ENCODE results near the gene OCSTAMP.

The OCSTAMP gene

DNA sequence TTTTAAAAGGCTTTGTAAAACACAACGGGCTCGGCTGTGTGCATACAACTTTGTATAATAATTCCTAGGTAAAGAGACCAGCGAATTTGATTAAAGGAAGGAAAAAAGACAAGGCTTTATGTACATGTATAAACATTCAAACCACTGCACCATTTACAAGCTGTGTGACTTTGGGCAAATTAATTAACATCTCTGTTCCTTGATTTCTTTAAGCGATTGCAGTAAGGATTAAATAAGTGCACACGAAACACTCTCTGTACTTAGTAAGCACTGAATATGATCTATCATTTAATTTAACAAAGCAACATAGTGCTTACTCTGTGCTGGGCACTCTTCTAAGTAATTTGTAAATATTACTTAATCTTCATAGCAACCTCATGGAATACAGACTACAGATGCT lies 19.5 kb upstream of the OCSTAMP start:
- in situ Hi-C loops (cut with MboI; ENCODE audit: low pct_unique_long_range_greater_than_20kb, low sequenced_read_pairs, unreplicated experiment): no loop called here
- TF ChIP-seq, protein P1, sequence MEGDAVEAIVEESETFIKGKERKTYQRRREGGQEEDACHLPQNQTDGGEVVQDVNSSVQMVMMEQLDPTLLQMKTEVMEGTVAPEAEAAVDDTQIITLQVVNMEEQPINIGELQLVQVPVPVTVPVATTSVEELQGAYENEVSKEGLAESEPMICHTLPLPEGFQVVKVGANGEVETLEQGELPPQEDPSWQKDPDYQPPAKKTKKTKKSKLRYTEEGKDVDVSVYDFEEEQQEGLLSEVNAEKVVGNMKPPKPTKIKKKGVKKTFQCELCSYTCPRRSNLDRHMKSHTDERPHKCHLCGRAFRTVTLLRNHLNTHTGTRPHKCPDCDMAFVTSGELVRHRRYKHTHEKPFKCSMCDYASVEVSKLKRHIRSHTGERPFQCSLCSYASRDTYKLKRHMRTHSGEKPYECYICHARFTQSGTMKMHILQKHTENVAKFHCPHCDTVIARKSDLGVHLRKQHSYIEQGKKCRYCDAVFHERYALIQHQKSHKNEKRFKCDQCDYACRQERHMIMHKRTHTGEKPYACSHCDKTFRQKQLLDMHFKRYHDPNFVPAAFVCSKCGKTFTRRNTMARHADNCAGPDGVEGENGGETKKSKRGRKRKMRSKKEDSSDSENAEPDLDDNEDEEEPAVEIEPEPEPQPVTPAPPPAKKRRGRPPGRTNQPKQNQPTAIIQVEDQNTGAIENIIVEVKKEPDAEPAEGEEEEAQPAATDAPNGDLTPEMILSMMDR (IDR thresholded peaks at IDR 0.05; ENCODE audit: extremely low read depth, insufficient read depth, missing control alignments): no peak
- DNase-seq (ENCODE audit: low spot score): no peak

DNA sequence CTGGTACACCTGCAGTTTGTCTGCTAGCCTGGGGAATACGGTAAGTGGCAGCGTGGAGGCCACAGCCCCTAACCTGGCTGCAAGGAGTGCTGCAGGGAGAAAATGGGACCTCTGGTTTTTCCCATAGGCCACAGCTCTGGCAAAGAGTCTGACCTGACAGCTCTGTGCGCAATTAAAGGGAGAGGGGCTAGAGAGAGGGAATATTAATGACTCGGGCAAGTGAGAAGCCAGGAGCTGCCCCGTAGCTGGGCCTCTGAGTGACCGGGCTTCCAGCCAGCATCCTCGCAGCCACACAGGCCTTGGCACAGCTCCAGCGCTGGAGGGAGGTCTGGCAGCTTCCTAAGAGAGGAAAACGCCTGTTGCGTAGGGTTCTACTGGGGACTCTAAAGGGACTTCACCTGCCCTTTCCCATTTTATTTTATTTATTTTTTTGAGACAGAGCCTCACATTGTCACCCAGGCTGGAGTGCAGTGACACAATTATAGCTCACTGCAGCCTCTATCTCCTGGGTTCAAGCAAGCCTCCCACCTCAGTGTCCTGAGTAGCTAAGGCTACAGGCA lies 18.2 kb upstream of the OCSTAMP start:
- in situ Hi-C loops (cut with MboI; ENCODE audit: low pct_unique_long_range_greater_than_20kb, low sequenced_read_pairs, unreplicated experiment): no loop called here
- no peak for DNase-seq (ENCODE audit: low spot score)
- TF ChIP-seq, protein P1 (IDR thresholded peaks at IDR 0.05; ENCODE audit: extremely low read depth, insufficient read depth, missing control alignments): no peak

DNA sequence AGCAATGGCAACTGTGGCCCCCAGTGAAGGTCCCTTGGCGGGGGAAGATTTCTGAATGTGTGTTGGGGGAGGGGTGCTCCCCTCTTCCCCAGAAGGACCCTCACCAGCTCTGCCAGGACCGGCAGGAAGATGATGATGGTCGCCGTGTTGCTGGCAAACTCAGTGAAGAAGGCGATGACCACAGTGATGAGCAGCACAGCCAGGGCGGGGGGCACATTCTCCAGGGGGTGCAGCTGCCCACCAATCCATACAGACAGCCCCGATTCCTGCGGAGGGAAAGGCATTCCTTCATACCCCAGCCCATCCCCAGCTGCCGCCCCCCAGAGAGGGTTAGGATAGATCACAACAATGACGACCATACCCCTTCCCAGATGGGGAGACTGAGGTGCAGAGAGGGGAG lies 15.7 kb upstream of the OCSTAMP start:
- in situ Hi-C loops (cut with MboI; ENCODE audit: low pct_unique_long_range_greater_than_20kb, low sequenced_read_pairs, unreplicated experiment): no loop called here
- no peak for DNase-seq (ENCODE audit: low spot score)
- TF ChIP-seq, protein P1 (IDR thresholded peaks at IDR 0.05; ENCODE audit: extremely low read depth, insufficient read depth, missing control alignments): no peak

DNA sequence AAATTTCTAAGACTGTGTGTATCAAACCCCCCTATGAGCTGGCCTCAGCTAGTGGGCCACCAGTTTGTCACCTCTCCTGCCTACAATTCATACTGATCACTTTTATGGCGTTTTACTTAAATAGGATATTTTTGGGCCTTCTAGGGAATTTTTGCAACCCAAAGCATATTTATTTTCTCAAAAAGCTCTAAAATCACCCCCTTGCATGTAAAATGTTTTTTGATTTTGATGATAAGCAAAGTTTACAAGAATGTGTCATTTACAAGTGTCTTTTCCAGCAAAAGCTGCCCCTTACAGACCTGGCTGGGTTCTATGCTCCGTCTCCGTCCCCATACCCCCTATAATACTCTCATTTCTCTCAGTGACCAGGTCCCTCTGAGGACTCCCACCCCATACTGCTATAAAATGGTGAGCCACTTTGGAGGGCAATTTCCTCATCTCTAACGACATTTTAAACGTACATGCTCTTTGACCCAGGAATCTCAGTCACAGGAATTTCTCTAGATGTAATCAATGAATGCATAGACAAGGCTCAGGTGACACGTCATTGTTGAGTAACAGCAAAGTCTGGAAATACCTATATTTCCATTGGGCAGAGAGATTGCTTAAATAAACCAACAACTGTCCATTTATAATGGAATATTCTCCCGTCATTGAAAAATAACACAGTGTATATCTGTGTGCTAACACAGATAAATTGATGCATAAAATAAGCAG lies 13.9 kb upstream of the OCSTAMP start:
- no peak for DNase-seq (ENCODE audit: low spot score)
- in situ Hi-C loops (cut with MboI; ENCODE audit: low pct_unique_long_range_greater_than_20kb, low sequenced_read_pairs, unreplicated experiment): no loop called here
- TF ChIP-seq, protein P1 (IDR thresholded peaks at IDR 0.05; ENCODE audit: extremely low read depth, insufficient read depth, missing control alignments): no peak

DNA sequence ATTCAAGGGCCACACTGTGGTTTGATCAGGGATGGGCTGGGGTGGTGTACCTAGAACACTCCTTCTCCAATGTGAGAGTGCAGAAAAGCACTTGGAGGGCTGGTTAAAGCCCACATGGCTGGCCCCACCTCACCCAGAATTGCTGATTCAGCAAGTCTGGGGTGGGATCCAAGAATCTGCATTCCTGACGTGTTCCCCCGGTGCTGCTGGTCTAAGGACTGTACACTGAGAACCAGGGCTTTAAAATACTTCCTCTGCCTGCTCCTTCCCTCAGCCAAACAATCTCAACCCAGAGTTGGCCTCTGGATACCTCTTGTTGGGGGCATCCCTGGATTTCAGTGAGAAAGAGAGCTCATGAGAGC lies 13.4 kb upstream of the OCSTAMP start:
- in situ Hi-C loops (cut with MboI; ENCODE audit: low pct_unique_long_range_greater_than_20kb, low sequenced_read_pairs, unreplicated experiment): no loop called here
- DNase-seq (ENCODE audit: low spot score): no peak
- TF ChIP-seq, protein P1 (IDR thresholded peaks at IDR 0.05; ENCODE audit: extremely low read depth, insufficient read depth, missing control alignments): no peak

DNA sequence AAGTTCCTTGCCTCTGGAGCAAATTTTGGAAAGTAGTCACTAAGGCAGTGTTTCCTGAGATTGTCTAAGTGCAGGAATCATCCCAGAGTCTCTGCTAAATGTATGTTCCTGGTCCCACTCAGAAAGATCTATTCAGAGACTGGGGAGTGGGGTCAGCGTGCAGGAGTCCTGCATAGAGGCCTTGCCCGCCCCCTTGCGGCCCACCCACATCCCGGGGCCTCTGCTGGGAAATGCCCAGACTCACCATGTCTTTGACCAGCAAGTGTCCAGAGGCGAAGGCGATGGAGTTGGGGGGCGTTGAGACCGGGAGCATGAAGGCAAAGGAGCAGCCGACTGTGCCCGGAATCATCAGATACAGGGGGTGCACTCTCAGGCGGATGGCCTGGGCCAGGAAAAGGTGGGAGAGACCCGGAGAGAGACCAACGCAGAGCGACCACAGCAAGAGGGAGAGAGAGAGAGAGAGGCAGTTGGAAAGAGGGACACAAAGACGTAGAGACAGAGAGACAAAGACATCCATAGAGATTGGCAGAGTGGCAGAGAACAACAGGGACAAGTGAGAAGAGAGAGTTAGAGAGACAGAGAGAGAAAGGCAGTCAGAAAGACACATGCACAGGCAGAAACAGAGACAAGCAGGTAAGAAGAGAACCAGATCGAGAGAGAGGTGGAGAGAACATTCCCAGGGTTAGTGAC lies 12.9 kb upstream of the OCSTAMP start:
- in situ Hi-C loops (cut with MboI; ENCODE audit: low pct_unique_long_range_greater_than_20kb, low sequenced_read_pairs, unreplicated experiment): no loop called here
- TF ChIP-seq, protein P1 (IDR thresholded peaks at IDR 0.05; ENCODE audit: extremely low read depth, insufficient read depth, missing control alignments): peak; percentile 6
- no peak for DNase-seq (ENCODE audit: low spot score)

All from GM13977 (cell line).